Cardiac muscle cell (in vitro differentiated cells and primary cell): Measurements from ENCODE around the gene EPHX1. TPM values are rescaled to one million over a fixed set of nuclear protein-coding genes. Genes with fewer than 3 reads are reported as not detected.
A peak's percentile ranks its signal among the peaks of the same experiment; 100 is the strongest.
"Not testable (repeated sequence)": the region's sequence is repeated elsewhere in the genome, so short reads cannot be mapped to it uniquely, and the experiment has no call there.

ENCODE experiments used
- DNase-seq, 2 donors: peaks; one replicate each; pipeline versions ENCODE4 v3.0.0 to v3.0.0-alpha.2; 2010 to 2017; ENCODE audit warnings: low read depth in 1 of 2, low spot score in 1 of 2
- H3K27ac ChIP-seq: fragments of 200-600 bp; sonication (generic); 2 replicates; pipeline ENCODE4 v1.5.1; 2016
- H3K27me3 ChIP-seq: fragments of 200-600 bp; sonication (generic); 2 replicates; pipeline ENCODE4 v1.6.0; 2016; ENCODE audit warnings: control low read depth
- H3K36me3 ChIP-seq: fragments of 200-600 bp; sonication (generic); 2 replicates; pipeline ENCODE4 v1.5.1; 2016; ENCODE audit warnings: control low read depth
- H3K4me1 ChIP-seq: fragments of 200-600 bp; sonication (generic); 2 replicates; pipeline ENCODE4 v1.8.1; 2017; ENCODE audit warnings: low read depth, mild to moderate bottlenecking, mixed run types
- H3K4me3 ChIP-seq: fragments of 200-600 bp; sonication (generic); 2 replicates; pipeline ENCODE4 v1.5.1; 2016; ENCODE audit warnings: mild to moderate bottlenecking
- H3K9me3 ChIP-seq: fragments of 200-600 bp; sonication (generic); 2 replicates; pipeline ENCODE4 v1.5.1; 2017; ENCODE audit warnings: low read depth, mild to moderate bottlenecking, control low read depth
- CTCF ChIP-seq: IDR thresholded peaks from 2 replicates; pipeline ENCODE4 v1.5.1; 2012; ENCODE audit warnings: low read depth, mild to moderate bottlenecking, low read length
- polyA plus RNA-seq: library from polyadenylated mRNA; unstranded; fragments of >200 nt; fragmentation: Nextera tagmentation; extraction: Ambion mirVana; gene quantifications from 2 replicates; pipeline ENCODE4 v1.2.1, GENCODE V29; 2016
- total RNA-seq: library from RNA; depleted of rRNA; stranded (reverse); fragments of >200 nt; gene quantifications from 2 replicates; pipeline ENCODE4 v1.2.3, GENCODE V29; 2016

EPHX1 gene
- total and polyA plus RNA-seq, 2 experiments from 2014 or later = 15.8 to 33.8 TPM

- no peak for TF ChIP-seq CTCF
- Histone ChIP-seq H3K27me3 (no peaks in the 10 kb centered on the region), H3K36me3 (no peaks in the 10 kb centered on the region), H3K4me1 (no peaks in the 10 kb centered on the region), H3K27ac (no peak overlapping the region), H3K4me3 (no peak overlapping the region), H3K9me3 (no peaks in the 10 kb centered on the region)
- no peak for DNase-seq
These were observed 77.0 kb downstream of the EPHX1 start for GRCh38 chr1:225887030-225887314.

DNA sequence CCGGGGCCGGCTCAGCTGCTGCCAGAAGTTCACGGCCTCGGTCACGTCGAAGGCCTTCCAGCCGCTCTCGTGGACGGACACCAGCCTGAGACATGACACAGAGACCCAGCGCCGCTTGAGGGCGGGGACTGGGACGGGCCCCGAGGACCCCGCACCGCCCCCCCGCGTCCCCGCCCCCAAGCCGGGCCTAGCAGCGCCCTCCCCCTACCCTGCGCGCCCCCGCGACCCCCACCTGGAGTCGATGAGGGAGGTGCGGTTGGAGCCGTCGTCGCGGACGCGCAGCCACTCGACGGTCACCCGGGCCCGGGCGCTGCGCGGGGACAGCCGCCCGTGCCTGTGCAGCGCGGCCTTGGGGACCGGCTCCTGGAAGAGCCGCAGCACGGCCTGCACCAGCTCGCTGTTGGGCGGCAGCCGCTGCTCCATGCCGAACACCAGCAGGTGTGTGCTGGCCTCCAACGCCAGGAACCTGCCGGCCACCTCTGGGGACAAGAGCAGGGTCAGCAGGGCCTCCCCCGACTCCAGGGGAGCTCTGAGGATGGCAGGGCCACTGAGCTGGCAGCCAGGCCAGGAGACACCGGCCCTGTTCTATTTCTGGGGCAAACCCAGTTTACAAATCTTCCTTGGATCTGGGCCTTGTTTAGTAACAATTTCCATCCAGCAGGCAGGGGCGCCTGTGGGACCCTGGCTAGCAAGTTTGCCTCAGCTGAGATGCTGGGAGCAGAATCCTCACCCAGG lies 77.8 kb downstream of the EPHX1 start:
- not testable (repeated sequence) for DNase-seq, H3K36me3 ChIP-seq, H3K4me3 ChIP-seq, H3K27me3 ChIP-seq, H3K4me1 ChIP-seq, H3K27ac ChIP-seq, H3K9me3 ChIP-seq

- Histone ChIP-seq H3K27me3 (no peaks in the 10 kb centered on the region), H3K27ac (no peak overlapping the region), H3K9me3 (no peaks in the 10 kb centered on the region), H3K4me1 (no peaks in the 10 kb centered on the region), H3K4me3 (no peak overlapping the region), H3K36me3 (no peaks in the 10 kb centered on the region)
- no peak for DNase-seq
- TF ChIP-seq CTCF = no peak
These were observed 78.5 kb downstream of the EPHX1 start for GRCh38 chr1:225888289-225888897.

GRCh38 chr1:225888898-225889601 lies 79.1 kb downstream of the EPHX1 start, which contains the start of gene LEFTY1:
TSS of gene LEFTY1 (minus strand) at chr1:225889146. CDS start at chr1:225889066, 80 bp downstream.
- Histone ChIP-seq H3K9me3 (no peaks in the 10 kb centered on the region), H3K27ac (no peak within 1 kb of the TSS), H3K36me3 (no peaks in the 10 kb centered on the region), H3K4me1 (no peaks in the 10 kb centered on the region), H3K27me3 (no peaks in the 10 kb centered on the region), H3K4me3 (no peak within 1 kb of the TSS)
- TF ChIP-seq CTCF = no peak
- DNase-seq = peak in 1 of 2 donors; percentile 6

GRCh38 chr1:225889743-225890142 lies 79.8 kb downstream of the EPHX1 start:
- Histone ChIP-seq H3K27ac (no peak overlapping the region), H3K27me3 (no peaks in the 10 kb centered on the region), H3K9me3 (no peaks in the 10 kb centered on the region), H3K4me1 (no peaks in the 10 kb centered on the region), H3K36me3 (no peaks in the 10 kb centered on the region), H3K4me3 (no peak overlapping the region)
- DNase-seq = no peak
- TF ChIP-seq CTCF = no peak
